Neuronal stem cell (in vitro differentiated cells): ENCODE measurements around the gene SLC12A7.

Experiments used
- DNase-seq: peaks from one replicate; pipeline ENCODE4 v3.0.0-alpha.2; 2013; ENCODE audit warnings: low spot score
- H2AFZ ChIP-seq: one replicate; pipeline ENCODE4 v1.6.1; 2013; ENCODE audit warnings: mild to moderate bottlenecking, low read length, inconsistent platforms
- H2AK5ac ChIP-seq: 2 replicates; pipeline ENCODE4 v1.6.1; 2013; ENCODE audit warnings: low read depth, mild to moderate bottlenecking, inconsistent platforms, low read length, moderate library complexity, mixed read lengths
- H2BK120ac ChIP-seq: 2 replicates; pipeline ENCODE4 v1.6.1; 2013; ENCODE audit warnings: low read depth, mild to moderate bottlenecking, inconsistent platforms, low read length, moderate library complexity, mixed read lengths
- H2BK12ac ChIP-seq: one replicate; pipeline ENCODE4 v1.6.1; 2013; ENCODE audit warnings: low read length, inconsistent platforms
- H2BK15ac ChIP-seq: 2 replicates; pipeline ENCODE4 v1.6.1; 2013; ENCODE audit warnings: mild to moderate bottlenecking, low read length, inconsistent platforms, mixed read lengths
- H2BK5ac ChIP-seq: one replicate; pipeline ENCODE4 v1.6.1; 2013; ENCODE audit warnings: inconsistent platforms, mild to moderate bottlenecking, low read length, moderate library complexity
- H3K14ac ChIP-seq: one replicate; pipeline ENCODE4 v1.6.1; 2013; ENCODE audit warnings: low read length, inconsistent platforms
- H3K18ac ChIP-seq: 2 replicates; pipeline ENCODE4 v1.6.1; 2013; ENCODE audit warnings: low read length, inconsistent platforms
- H3K23ac ChIP-seq: 2 replicates; pipeline ENCODE4 v1.6.1; 2013; ENCODE audit warnings: low read depth, mild to moderate bottlenecking, mixed read lengths, low read length, inconsistent platforms; ENCODE audit not compliant: poor library complexity
- H3K27ac ChIP-seq: replicated peaks from 3 replicates; pipeline ENCODE4 v1.5.1; 2013; ENCODE audit warnings: low read length, inconsistent platforms
- H3K27me3 ChIP-seq, 3 experiments: 2 replicates each; pipeline ENCODE4 v1.6.1; 2013; ENCODE audit warnings: low read length in 3 of 3, mild to moderate bottlenecking in 2 of 3, inconsistent platforms in 1 of 3, low read depth in 1 of 3, mixed read lengths in 1 of 3, moderate library complexity in 1 of 3; ENCODE audit not compliant: control insufficient read depth in 3 of 3, insufficient read depth in 3 of 3
- H3K36me3 ChIP-seq, 2 donors: replicated peaks in 1 of 2; 2 replicates each; pipeline ENCODE4 v1.6.1; 2013; ENCODE audit warnings: low read length in 2 of 2; ENCODE audit not compliant: control insufficient read depth in 2 of 2, insufficient read depth in 2 of 2
- H3K4ac ChIP-seq: 2 replicates; pipeline ENCODE4 v1.6.1; 2013; ENCODE audit warnings: inconsistent platforms, mild to moderate bottlenecking, low read length, moderate library complexity
- H3K4me1 ChIP-seq, 2 donors: 1 replicate in 1 of 2; 2 replicates in 1 of 2; pipeline ENCODE4 v1.6.1; 2013; ENCODE audit warnings: low read length in 2 of 2, low read depth in 1 of 2; ENCODE audit not compliant: control insufficient read depth in 2 of 2, insufficient read depth in 1 of 2
- H3K4me2 ChIP-seq: one replicate; pipeline ENCODE4 v1.6.1; 2013; ENCODE audit warnings: mild to moderate bottlenecking, low read length, inconsistent platforms; ENCODE audit not compliant: insufficient read depth, poor library complexity, severe bottlenecking
- H3K4me3 ChIP-seq, 2 donors: 2 replicates each; pipeline ENCODE4 v1.5.1; 2013; ENCODE audit warnings: low read length in 2 of 2, mild to moderate bottlenecking in 2 of 2, inconsistent platforms in 1 of 2, moderate library complexity in 1 of 2
- H3K79me1 ChIP-seq: one replicate; pipeline ENCODE4 v1.6.1; 2013; ENCODE audit warnings: low read depth, mild to moderate bottlenecking, inconsistent platforms, low read length, moderate library complexity
- H3K9ac ChIP-seq: one replicate; pipeline ENCODE4 v1.6.1; 2013; ENCODE audit warnings: mild to moderate bottlenecking, low read depth, low read length, inconsistent platforms; ENCODE audit not compliant: poor library complexity
- H3K9me3 ChIP-seq, 2 donors: replicated peaks in 1 of 2; 2 replicates each; pipeline versions ENCODE3 to v1.6.1; 2013; ENCODE audit warnings: low read length in 2 of 2, mild to moderate bottlenecking in 2 of 2, inconsistent platforms in 1 of 2, low read depth in 1 of 2, mixed read lengths in 1 of 2, moderate library complexity in 1 of 2; ENCODE audit not compliant: control insufficient read depth in 2 of 2, insufficient read depth in 1 of 2
- H4K8ac ChIP-seq: one replicate; pipeline ENCODE4 v1.6.1; 2013; ENCODE audit warnings: low read depth, mild to moderate bottlenecking, inconsistent platforms, low read length, moderate library complexity
- H4K91ac ChIP-seq: one replicate; pipeline ENCODE4 v1.6.1; 2013; ENCODE audit warnings: low read length, low read depth, mild to moderate bottlenecking, inconsistent platforms; ENCODE audit not compliant: poor library complexity
- WGBS, 2 donors: extraction: QIAGEN DNeasy Blood & Tissue Kit; methylation state at CpG; one replicate each; pipeline ENCODE4 v1.1.7; 2013; ENCODE audit warnings: missing lambda C conversion rate in 2 of 2, mixed read lengths in 1 of 2; ENCODE audit not compliant: insufficient read length in 2 of 2, insufficient replicate concordance in 1 of 2; ENCODE audit errors: extremely low coverage in 2 of 2; 5-methylcytosine and 5-hydroxymethylcytosine counted together

SLC12A7 gene

DNA sequence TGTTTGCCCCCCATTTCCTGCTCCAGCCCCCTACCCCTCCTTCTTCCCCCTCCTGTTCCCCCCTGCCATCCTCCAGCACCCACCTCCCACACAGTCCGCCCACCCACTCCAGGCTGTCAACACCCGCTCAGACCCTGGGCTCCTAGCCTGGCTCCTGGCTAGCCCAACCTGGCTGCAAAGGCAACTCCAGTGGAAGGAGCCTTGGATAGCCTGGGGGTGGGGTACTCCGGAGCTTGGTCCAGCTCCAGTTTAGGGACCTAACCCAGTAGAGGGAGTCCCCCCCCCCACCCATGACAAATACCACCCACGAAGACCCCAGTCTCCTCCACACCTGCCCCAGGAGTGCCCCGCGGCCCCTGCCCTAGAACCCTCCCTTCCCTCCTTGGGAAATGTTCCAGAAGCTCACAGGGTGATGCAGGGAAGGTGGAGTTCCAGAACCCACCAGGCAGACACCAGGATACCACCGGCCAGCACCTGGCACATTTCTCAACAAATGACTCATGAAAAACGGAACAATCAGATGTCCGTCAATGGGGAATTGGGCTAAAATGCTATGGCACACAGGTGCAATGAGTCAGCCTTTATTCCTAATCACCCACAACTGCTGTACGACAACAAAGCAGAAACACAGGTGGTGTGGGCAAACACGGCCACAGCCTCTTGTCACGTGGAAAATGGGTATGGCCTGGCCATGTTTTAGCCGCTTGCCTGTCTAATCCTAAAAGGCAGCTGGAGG lies 901 bp upstream of the SLC12A7 start:
- WGBS, 2 donors: no CpG with 5 or more reads among the region's 13 CpGs
- H3K14ac ChIP-seq: no peak overlapping the region
- H3K9me3 ChIP-seq: no peaks in the 10 kb centered on the region
- no peak overlapping the region for H3K23ac ChIP-seq
- peaks cover 6 to 11% of the 10 kb centered on the region in 2 donors for H3K4me1 ChIP-seq
- no peak overlapping the region for H2BK5ac ChIP-seq
- no peak overlapping the region for H4K91ac ChIP-seq
- H2AFZ ChIP-seq: no peak overlapping the region
- peak overlapping the region; percentile 67 for H3K18ac ChIP-seq
- H3K36me3 ChIP-seq: peaks cover 0 to 2% of the 10 kb centered on the region in 2 donors
- no peak overlapping the region for H3K4me3 ChIP-seq
- H2BK15ac ChIP-seq: peak overlapping the region; percentile 73
- H2BK12ac ChIP-seq: no peak overlapping the region
- H2AK5ac ChIP-seq: peak overlapping the region; percentile 49
- DNase-seq: no peak
- H2BK120ac ChIP-seq: no peak overlapping the region
- no peak overlapping the region for H4K8ac ChIP-seq
- peaks cover 15% of the 10 kb centered on the region for H3K79me1 ChIP-seq
- H3K27me3 ChIP-seq: peaks cover 0 to 15% (median 0%) of the 10 kb centered on the region in 3 experiments
- no peak overlapping the region for H3K4ac ChIP-seq
- H3K9ac ChIP-seq: no peak overlapping the region
- no peak overlapping the region for H3K27ac ChIP-seq
- H3K4me2 ChIP-seq: no peak overlapping the region

- peak overlapping the region; percentile 76 for H2BK5ac ChIP-seq
- no peak overlapping the region for H2BK12ac ChIP-seq
- peak overlapping the region; percentile 94 for H2AFZ ChIP-seq
- DNase-seq: peak; percentile 50
- no CpG with 5 or more reads among the region's 43 CpGs for WGBS, 2 donors
- peak overlapping the region; percentile 78 for H3K14ac ChIP-seq
- no peak overlapping the region for H3K4ac ChIP-seq
- peak overlapping the region; percentile 34 for H2AK5ac ChIP-seq
- H3K9ac ChIP-seq: peak overlapping the region; percentile 93
- H3K27ac ChIP-seq: no peak overlapping the region
- peaks cover 0 to 13% (median 0%) of the 10 kb centered on the region in 3 experiments for H3K27me3 ChIP-seq
- H2BK15ac ChIP-seq: peak overlapping the region; percentile 71
- H3K23ac ChIP-seq: peak overlapping the region; percentile 99
- H4K8ac ChIP-seq: no peak overlapping the region
- H3K9me3 ChIP-seq: no peaks in the 10 kb centered on the region
- H3K4me3 ChIP-seq: peak overlapping the region; percentile 75 to 95
- H3K4me1 ChIP-seq: peaks cover 6 to 15% of the 10 kb centered on the region in 2 donors
- peak overlapping the region; percentile 88 for H3K4me2 ChIP-seq
- peaks cover 0 to 13% of the 10 kb centered on the region in 2 donors for H3K36me3 ChIP-seq
- H3K79me1 ChIP-seq: peaks cover 23% of the 10 kb centered on the region
- H2BK120ac ChIP-seq: no peak overlapping the region
- H4K91ac ChIP-seq: no peak overlapping the region
- H3K18ac ChIP-seq: peak overlapping the region; percentile 95
Measured at GRCh38 chr5:1111241-1111726, 579 bp downstream of the SLC12A7 start.

GRCh38 chr5:1110307-1111240 lies 1.3 kb downstream of the SLC12A7 start:
- Histone ChIP-seq H2AK5ac (peak overlapping the region; percentile 34), H3K14ac (no peak overlapping the region), H3K36me3 (peaks cover 0 to 13% of the 10 kb centered on the region in 2 donors), H3K23ac (peak overlapping the region; percentile 19), H3K27ac (no peak overlapping the region), H2BK120ac (no peak overlapping the region), H3K9ac (peak overlapping the region; percentile 83), H3K9me3 (no peaks in the 10 kb centered on the region), H2BK5ac (peak overlapping the region; percentile 76), H3K18ac (peak overlapping the region; percentile 80), H4K8ac (no peak overlapping the region), H3K4me3 (peak overlapping the region; percentile 75 to 95), H2BK12ac (no peak overlapping the region), H4K91ac (no peak overlapping the region), H3K4me1 (peaks cover 6 to 15% of the 10 kb centered on the region in 2 donors), H2AFZ (peak overlapping the region; percentile 94), H3K27me3 (peaks cover 0 to 12% (median 0%) of the 10 kb centered on the region in 3 experiments), H3K4ac (no peak overlapping the region), H3K4me2 (peak overlapping the region; percentile 88), H2BK15ac (peak overlapping the region; percentile 71), H3K79me1 (peaks cover 21% of the 10 kb centered on the region)
- no peak for DNase-seq
- no CpG with 5 or more reads among the region's 35 CpGs for WGBS, 2 donors
